ENCODE data around the gene RIC3.
A peak's percentile ranks its signal among the peaks of the same experiment; 100 is the strongest.

Gene RIC3

GRCh38 chr11:8066036-8066910 lies 102.6 kb downstream of the RIC3 start:
- no peak for DNase-seq

- no peak for DNase-seq
These were observed 103.8 kb downstream of the RIC3 start for GRCh38 chr11:8065031-8065430.

- DNase-seq = no peak
These were observed 105.5 kb downstream of the RIC3 start for GRCh38 chr11:8063324-8063723.

GRCh38 chr11:8062781-8063257 lies 106.0 kb downstream of the RIC3 start:
- no peak for DNase-seq

- DNase-seq = no peak
These were observed 107.0 kb downstream of the RIC3 start for GRCh38 chr11:8061555-8062428.

GRCh38 chr11:8060801-8061554 lies 107.8 kb downstream of the RIC3 start:
- no peak for DNase-seq

GRCh38 chr11:8060146-8060719 lies 108.6 kb downstream of the RIC3 start:
- no peak for DNase-seq

GRCh38 chr11:8059571-8060011 lies 109.2 kb downstream of the RIC3 start:
- no peak for DNase-seq

- no peak for DNase-seq
These were observed 109.8 kb downstream of the RIC3 start for GRCh38 chr11:8059030-8059429.

GRCh38 chr11:8058216-8058615 lies 110.6 kb downstream of the RIC3 start:
- DNase-seq = no peak

- DNase-seq = peak; percentile 74
These were observed 111.9 kb downstream of the RIC3 start for GRCh38 chr11:8056810-8057463.
